HG03196 (cell line): ENCODE measurements around the gene MS4A15.

Experiments
- ATAC-seq: cut with Tn5 transposase; IDR thresholded peaks from one replicate; pipeline ENCODE4 v1.9.1; 2021; ENCODE audit not compliant: unreplicated experiment

MS4A15 gene

DNA sequence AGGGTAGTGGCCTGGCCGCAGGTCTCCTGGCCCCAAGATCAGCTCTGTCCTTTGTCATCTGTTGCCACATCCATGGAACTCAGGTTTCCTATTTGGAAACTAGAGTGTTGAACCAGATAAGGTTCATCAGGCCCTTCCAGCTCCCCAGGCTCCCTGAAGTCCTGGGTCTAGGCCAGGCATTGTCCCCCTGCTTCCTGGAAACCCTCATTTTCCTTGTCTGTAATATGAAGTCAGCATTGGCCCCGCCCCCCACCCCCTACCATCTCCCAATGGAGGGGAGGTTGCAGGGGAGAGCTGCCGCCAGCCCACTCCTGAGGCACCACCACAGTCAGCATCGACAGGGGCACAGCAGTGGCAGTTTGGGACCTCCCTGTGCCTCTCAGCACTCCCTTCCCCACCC lies 19.5 kb downstream of the MS4A15 start:
- ATAC-seq: no peak

DNA sequence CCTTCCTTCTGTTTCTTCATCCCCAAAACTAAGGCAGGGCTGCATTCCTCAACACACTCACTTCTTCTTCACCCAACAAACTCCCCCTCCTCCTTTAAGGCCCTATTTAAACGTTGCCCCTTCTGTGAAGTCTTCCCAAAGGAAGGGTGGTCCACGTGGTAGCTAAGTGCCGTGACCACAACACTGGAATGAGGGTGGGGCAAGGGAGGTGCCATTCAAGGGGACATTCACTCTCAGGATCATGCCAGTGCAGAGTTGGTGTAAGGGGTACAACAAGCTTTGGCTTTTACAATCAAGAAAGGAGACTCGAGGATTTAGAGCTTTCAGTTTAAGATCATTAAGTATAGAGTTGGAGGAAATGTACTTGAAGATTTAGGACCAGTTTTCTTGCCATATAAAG lies 20.4 kb downstream of the MS4A15 start:
- ATAC-seq: no peak

DNA sequence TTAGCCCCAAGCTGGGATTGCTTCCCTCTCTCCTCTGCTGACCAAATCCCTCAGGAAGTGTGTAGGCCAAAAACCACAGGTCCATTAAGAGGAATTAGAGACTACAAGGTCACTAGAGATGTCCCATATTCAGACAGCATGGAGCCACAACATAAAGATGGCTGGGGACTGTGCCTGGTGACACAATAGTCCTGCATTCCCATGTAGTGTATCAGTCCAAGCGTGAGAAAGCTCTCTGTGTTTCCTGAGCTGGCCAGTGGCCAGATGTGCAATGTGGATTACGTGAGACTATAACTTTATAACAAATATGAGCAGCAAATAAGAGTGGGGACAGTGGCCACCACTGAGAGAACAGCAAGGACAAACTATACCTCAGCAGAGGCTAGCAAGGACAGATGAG lies 20.9 kb downstream of the MS4A15 start:
- no peak for ATAC-seq

DNA sequence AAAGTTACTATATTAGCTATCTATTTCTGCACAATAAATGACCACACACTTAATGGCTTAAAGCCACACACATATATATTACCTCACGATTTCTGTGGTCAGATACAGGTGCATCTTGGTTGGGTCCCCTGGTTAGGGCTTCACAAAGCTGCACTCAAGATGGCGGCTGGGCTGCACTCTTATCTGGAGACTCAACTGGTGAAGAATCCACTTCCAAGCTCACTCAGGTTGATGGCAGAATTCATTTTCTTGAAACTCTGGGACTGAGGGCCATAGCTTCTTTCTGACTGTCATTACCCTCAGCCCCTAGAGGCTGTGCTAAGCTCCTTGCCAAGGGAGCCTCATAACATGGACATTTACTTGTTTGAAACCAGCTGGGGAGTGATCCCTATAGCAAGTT lies 23.4 kb downstream of the MS4A15 start:
- ATAC-seq: no peak

DNA sequence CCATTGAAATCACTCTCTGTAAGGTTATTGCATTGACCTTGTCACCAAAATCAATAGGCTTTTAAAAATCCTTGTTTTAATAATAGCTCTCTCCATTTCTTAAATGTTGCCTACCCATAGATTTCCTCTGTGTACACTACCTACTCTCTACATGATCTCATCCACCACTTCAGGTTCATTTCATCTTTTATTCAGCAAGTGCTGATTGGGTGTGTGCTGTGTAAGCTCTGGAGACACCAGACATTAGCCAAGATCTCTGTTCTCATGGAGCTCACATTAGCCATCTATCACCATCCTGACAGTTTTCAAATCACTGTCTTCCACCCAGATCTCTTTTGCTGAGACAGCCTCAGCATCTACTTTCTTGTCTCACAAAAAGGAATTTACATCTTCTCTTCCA lies 24.1 kb downstream of the MS4A15 start:
- ATAC-seq: no peak

DNA sequence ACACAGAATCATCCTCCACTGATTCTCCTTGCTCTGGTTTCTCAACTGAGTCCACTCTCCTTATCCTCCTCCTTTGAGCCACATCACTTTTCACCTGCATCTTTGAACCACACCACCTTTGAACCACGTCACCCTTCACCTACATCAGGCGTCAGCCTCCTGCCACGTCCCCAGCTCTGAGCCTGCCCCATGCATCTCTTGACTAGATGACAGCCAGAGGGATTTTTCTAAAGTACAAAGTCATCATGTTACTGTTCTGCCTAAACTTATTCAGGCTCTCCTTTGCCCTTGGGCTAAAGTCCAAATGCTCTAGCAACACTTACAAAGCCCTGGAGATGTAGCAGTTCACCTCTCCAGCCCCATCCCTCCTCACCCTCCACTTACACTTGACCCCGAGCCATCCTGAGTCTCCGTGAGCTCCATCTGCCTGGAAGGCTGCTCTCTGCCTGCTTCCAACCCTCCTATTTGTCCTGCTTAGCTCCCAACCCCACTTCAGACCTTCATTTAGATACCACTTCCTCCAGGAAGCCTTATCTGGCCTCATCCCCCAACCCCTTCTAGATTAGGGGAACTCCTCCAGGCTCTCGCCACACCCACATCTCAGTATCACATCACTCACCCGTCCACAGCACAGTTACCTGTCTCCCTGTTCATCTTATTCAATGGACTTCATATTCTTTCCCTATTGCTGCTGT lies 24.8 kb downstream of the MS4A15 start:
- ATAC-seq: no peak

DNA sequence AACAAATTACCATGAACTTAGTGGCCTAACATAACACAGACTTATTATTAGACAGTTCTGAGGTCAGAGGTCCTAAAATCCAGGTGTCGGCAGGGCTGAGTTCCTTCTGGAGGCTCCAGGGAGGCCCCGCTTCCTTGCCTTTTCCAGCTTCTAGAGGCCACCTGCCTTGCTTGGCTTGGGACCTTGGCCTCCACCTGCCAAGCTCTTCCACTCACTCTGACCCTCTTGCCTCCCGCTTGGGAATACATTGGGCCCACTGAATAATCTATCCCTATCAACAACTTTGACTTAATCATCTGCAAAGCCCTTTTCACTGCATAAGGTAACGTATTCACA lies 25.3 kb downstream of the MS4A15 start:
- no peak for ATAC-seq

DNA sequence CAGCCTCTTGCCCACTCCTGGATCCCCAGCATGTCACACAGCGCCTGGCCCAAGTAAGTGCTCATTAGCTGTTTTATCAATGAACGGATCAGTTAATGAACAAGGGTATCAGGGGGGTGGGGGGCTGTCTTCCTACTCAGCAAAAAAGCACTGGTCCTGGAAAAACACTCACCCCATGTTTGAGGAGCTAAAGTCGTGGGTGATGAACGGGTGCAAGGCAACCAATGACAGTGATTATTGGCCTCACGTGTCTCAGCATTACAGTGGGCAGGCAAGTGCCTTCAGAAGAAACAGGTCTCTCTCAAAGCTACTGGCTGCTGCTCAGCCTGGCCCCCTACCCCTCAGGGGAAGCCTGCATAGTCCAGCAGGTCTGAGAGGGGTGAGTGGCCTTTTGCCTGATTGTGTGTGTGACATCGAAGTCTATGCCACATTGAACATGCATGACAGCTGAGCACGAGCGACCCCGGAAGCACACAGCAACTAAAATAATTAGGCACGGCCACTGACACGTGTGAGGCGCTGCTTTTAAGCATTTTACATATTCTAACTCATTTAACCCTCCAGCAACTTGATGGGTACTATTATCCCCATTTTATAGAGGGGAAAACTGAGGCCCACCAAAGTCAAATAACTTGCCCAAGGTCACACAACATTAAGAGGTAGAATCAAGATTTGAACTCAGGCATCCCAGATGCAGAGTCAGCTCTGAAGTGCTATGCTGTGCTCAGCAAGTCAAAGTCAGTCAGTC lies 25.9 kb downstream of the MS4A15 start:
- ATAC-seq: no peak

DNA sequence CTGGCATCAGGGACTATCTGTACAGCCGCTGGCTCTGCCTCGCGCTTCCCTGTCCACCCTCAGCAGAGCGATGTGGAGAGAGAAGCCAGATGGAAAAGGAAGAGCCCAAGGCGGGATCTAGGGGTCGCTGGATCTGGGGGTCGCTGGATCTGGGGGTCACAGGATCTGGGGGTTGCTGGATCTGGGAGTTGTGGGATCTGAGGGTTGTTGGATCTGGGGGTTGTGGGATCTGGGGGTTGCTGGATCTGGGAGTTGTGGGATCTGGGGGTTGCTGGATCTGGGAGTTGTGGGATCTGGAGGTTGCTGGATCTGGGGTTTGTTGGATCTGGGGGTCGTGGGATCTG lies 26.4 kb downstream of the MS4A15 start:
- ATAC-seq: no peak

DNA sequence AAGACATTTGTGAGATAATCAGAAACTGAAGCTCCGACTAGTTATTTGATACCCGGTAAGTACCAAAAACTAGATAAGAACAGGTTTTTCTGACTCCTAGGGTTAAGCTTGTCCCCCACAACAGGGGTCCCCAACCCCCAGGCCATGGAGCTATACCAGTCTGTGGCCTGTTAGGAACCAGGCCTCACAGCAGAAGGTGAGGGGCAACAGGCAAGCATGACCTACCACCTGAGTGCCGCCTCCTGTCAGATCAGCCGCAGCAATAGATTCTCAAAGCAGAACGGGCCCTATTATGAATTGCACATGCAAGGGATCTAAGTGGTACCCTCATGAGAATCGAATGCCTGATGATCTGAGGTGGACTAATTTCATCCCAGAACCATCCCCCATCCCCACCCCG lies 27.2 kb downstream of the MS4A15 start:
- ATAC-seq: no peak

DNA sequence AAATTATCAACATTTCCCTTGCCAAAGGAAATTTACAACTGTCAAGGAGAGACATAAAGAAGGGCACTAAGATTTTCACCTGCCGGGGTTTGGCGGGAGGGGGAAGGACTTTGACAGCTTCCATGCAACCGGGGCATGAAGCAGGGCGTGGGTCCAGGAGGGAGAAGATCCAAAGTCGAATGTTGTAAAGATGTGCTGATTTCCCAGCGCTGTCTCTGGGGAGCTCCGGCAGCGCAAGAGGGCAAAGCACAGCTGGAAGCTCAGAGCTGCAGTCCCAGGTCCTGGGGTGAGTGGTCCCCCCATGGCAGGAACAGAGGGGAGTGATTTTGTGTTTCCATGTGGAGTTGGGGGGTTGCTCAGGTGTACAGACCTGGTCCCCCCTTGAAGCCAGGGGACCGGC lies 28.5 kb downstream of the MS4A15 start, which contains the start of gene MS4A10:
MS4A10 (plus strand) TSS at position 198 of the 400 bp plus-strand sequence. CDS start 5,003 bp downstream, outside the sequence.
- no peak for ATAC-seq

DNA sequence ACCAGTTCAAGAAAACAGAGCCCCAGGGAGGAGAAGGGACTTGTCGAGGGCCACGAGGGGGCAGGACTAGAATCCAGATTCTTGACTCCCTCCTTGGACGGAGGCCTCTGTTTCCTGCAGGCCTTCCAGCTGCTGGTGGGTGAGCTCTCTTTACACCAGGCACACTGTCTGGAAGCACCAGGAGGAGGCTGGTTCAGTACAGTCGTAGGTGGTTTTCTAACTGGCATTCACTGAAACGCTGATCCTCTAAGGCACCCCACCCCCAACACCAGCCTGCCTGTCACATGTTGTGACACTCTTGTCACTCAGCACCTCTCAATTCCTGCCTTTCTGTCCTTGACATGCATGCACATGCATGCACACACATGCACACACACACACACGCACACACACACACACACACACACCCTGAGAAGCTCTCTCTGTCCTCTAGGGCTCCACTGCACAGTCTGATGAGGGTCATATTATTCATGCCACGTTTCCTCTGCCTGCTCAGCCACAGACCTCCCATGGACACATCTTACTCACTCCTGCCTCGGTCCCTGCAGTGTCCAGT lies 29.2 kb downstream of the MS4A15 start:
- no peak for ATAC-seq

DNA sequence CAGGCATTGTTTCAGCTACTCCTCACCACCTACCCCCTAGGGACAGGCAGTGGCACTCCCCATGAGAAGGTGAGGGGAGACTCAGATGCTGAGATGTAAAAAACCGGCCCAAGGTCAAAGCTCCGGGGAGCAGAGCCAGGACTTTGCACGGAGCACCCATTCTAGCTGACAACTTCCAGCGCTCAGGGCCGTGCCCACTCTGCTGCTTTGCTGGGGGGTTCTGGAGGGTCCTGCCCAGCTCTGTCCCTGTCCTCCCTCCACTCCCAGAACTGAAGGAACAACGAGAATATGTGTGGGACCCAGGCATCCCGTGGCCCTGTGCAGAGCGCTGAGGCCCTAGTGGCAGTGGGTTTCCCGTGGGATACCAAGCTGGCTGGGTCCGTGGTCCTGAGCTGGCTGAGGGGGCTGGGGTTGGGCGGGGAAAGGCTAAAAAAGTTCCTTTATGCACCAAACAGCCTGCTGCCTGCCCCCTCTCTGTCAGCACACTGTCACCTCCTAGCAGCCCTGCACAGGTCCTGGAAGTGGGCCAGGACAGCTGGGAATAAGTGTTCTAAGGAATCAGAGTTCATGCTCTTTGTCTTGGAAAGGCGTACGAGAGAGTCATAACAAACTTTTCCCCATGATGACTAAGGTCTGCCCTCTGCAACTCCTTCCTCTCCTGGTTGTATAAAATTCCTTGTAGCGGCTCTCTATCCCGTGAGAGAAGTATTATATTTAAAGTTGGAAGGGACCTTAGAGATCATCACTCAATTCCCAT lies 30.3 kb downstream of the MS4A15 start:
- ATAC-seq: no peak

DNA sequence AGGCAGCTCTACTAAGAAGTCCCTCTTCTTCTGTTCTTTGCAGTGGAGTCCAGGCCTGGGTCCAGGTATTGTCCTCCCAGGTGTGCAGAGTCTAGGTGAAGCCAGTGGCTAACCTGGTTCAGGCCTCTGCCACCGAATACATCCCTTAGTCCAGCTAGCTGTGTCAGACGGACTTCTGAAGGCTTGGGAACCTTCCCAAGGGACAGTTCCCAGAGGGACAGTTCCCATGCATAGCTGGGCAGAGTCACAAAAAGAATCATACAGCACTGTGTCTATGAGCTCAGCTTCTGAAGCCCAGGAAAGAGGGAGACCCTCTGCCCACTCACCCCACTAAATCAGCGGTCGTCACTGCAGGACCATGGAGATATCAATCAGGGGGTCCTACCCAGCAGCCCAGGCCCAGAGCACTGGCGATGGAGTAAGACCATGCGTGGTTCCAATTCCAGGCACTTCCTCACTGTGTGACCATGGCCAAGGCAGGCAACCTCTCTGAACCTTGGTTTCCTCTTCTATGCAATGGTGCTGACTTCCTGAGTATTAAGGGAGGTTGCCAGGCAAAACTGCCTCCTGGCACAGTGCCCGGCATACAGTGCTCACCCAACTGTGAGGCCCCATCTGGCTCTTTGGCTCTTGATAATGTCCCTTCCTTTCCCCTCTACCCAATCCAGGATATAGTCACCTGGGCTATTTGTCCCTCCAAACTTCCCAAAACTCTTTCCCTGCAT lies 31.9 kb downstream of the MS4A15 start:
- ATAC-seq: no peak

DNA sequence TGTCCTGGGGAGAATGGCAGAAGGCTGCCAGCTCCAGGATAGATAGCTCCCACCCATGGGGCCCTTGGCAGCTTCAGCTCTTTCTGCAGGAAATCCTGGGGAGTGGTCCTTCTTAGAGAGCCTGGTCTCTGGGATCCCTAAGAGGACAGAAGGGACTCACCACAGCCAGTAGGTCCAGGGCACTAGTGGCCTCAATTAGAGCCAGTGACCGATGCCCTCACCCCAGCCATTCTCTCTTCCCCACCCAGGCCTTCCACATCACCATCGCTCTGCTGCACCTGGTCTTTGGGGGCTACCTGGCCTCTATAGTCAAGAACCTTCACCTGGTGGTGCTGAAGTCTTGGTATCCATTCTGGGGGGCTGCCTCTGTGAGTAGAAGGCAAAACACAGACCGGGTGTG lies 34.1 kb downstream of the MS4A15 start:
- no peak for ATAC-seq

DNA sequence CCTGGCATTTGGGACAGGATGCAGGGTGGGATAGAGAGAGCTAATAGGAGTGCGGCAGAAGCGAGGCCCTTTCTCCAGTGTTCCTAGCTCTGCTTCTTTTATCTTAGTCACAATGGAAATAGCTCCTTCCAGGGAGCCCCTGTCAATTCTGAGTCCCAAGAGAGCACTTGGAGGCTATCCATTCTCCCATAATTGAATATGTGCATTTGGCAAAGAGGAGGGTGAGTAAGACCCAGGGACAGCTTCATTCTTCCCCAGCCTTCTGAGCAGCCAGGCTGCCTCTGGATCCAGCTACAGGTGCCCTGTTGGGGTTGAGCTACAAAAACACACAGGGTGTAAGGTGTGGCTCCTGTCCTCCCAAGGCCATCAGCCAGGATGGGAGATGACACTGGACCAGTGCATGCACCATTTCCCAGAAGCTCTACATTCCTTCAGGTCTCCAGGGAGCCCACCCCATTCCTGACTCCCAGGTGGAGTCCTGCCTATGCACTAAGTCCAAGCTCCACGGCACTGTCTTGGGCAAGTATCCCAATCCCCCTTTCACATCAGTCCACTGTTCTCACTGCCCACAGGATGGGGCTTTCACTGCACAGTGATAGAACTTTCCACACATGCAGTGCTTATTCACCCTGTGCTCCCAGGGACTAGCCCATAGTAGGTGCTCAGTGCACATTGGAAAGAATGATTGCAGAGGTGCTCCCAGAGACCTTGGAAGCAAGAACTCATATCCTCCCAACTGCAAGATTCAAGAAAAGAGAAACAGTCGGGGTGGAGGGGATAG lies 34.7 kb downstream of the MS4A15 start:
- no peak for ATAC-seq

DNA sequence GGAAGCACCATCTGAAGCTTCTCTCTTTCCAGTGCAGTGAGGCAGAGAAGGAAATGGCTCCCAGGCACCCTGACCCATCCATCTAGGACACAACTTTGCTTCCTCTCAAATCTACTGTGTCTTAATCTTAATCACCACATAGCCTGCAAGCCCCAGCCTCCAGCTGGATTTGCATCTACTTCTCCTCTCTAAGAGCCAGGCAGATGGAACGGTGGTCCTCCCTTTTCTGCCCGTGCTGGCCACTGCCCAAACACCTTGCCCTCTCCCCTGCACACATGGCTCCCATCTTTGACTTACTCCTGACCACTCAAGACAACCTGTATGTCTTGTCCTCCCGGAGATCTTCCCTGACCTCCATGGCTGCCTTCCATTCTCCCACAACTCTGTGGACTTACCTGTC lies 35.9 kb downstream of the MS4A15 start:
- ATAC-seq: no peak

DNA sequence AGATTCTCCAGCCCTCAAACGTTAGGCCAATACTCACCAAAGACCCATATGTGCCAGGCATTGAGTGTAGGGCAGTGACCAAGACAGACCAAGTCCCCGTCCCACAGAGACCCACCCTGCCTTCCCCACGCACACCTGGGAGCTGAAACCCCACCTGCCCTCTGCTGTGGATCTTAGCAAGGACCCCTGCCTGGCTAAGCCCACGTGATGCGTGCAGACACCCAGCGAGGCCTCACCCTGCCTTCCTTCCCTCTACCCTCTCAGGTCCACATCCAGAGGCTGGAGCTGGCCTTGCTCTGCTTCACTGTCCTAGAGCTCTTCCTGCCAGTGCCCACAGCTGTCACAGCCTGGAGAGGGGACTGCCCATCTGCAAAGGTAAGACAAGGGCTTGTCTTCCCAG lies 38.6 kb downstream of the MS4A15 start:
- no peak for ATAC-seq

DNA sequence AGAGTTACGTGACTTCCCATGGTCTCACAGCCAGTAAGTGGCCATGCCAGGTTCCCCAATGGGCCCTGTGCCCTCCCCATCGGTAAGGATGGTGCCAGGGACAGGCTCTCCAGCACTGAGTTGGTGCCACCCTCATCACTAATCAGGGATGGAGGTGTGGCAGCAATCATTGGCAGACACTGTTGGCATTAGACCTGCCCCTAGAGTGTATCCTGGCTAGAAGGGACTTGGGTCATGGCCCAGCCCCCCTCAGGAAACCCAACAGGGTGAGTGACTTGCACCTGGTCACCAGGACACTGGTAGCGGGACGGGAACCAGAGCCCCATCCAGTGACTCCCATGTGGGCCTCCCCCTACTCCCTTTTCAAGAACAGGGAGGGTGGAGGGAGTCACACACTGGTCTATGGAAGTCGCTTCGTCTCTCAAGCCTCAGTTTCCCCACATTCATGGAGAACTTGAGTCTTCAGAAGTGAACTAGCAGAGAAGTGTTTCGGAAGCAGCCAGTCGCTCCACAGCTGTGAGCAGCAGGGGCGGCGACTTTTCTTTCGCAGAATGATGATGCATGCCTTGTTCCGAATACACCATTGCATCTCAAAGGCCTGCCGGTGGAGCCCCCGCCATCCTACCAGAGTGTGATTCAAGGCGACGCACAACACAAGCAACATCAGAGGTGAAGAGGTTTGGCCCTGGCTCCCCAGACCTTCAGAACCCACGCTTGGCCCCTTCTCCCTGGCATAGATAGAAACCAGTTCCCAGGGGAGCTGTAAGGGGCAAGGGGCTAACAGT lies 41.4 kb downstream of the MS4A15 start:
- no peak for ATAC-seq

DNA sequence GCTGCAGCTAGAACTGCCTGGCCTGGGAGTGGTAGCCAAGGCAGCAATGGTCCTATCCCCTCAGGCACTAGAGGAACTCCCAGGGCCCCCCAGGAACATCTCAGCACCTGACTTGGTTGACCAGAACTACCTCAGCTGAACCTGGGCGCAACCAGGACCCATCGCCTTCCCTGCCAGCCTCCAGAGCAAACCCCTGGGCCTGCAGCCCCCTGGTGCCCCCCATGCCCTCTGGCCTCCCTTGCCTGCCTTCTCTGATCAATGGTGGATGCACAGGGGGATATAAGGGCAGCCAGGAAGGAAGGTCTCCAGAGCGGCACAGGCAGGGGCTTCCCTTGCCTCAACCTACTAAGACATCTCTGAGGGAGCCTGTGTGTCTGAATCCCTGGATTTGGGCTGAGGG lies 42.0 kb downstream of the MS4A15 start:
- no peak for ATAC-seq
